Nephron (organoid): ENCODE results near the gene AEBP2.
"Not testable (repeated sequence)": the region's sequence is repeated elsewhere in the genome, so short reads cannot be mapped to it uniquely, and the experiment has no call there.

ENCODE experiments used
- H3K27ac Mint-ChIP-seq, 3 experiments: 2 replicates each; pipeline ENCODE4 v1.8.0; 2020; ENCODE audit warnings: mixed read lengths in 3 of 3, mild to moderate bottlenecking in 2 of 3, moderate library complexity in 1 of 3
- H3K27me3 Mint-ChIP-seq: 2 replicates; pipeline ENCODE4 v1.8.0; 2021; ENCODE audit warnings: low read depth, mild to moderate bottlenecking, moderate library complexity, mixed read lengths
- H3K36me3 Mint-ChIP-seq: 2 replicates; pipeline ENCODE4 v1.8.0; 2020; ENCODE audit warnings: low read depth, mixed read lengths
- H3K4me1 Mint-ChIP-seq: 2 replicates; pipeline ENCODE4 v1.8.0; 2020; ENCODE audit warnings: mixed read lengths
- H3K4me3 Mint-ChIP-seq, 3 experiments: 2 replicates each; pipeline ENCODE4 v1.8.0; 2020; ENCODE audit warnings: mild to moderate bottlenecking in 3 of 3, mixed read lengths in 3 of 3, moderate library complexity in 2 of 3
- H3K9me3 Mint-ChIP-seq: 2 replicates; pipeline ENCODE4 v1.8.0; 2020; ENCODE audit warnings: mixed read lengths
- CTCF ChIP-seq, 3 experiments: fragments of 200-600 bp; sonication (generic); IDR thresholded peaks; one replicate each; pipeline ENCODE4 v1.5.0; 2021; ENCODE audit warnings: antibody characterized with exemption in 3 of 3; ENCODE audit not compliant: unreplicated experiment in 3 of 3

AEBP2 gene

DNA sequence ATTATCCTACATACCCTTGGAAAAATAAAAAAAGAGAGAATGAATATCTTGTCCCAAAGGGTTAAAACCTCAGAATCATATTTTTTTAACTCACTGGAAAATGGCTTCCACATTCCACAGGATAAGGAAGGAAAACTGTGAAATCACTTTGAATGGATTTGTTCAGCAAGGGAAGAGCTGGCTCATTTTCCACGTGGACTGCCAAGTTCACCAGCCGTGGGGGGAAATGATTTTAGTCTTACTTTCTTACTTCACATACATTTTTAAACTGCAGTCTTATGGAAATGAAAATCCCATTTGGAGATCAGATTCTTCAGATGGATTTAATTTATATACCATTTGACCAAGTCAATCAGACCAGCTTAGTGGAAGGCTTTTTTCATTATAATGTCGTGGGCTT lies 29.9 kb upstream of the AEBP2 start:
- Mint-ChIP-seq H3K4me1 (peaks cover 36% of the 10 kb centered on the region), H3K9me3 (no peaks in the 10 kb centered on the region), H3K27me3 (no peaks in the 10 kb centered on the region), H3K36me3 (no peaks in the 10 kb centered on the region), H3K27ac (peak overlapping the region; percentile 77 to 91 (median 87)), H3K4me3 (peak overlapping the region in 1 of 3 experiments; percentile 3)
- no peak for TF ChIP-seq CTCF (IDR thresholded peaks at IDR 0.05; ENCODE audit: unreplicated experiment in 3 of 3)

DNA sequence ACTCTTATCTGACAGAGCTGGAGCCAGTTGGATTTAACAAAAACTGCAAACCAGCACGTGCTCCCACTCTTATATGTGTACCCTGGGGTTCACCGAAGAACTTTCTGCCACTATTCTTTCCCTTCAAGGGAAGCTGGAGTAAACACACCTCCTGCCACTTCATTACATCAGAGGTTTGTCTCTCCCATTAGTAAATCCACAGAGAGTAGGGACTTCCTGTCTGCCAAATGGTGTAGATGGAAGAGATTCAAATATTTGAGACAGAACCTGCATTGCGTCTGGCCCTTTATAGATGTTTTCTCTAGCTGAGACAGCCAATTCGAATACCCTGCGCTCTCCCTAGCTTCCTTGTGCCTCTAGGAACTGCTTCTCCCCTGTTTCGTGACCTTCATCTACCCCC lies 29.1 kb upstream of the AEBP2 start:
- Mint-ChIP-seq H3K9me3 (no peaks in the 10 kb centered on the region), H3K4me1 (peaks cover 36% of the 10 kb centered on the region), H3K27me3 (no peaks in the 10 kb centered on the region), H3K4me3 (peak overlapping the region in 1 of 3 experiments; percentile 6), H3K36me3 (no peaks in the 10 kb centered on the region), H3K27ac (peak overlapping the region; percentile 77 to 91 (median 87))
- TF ChIP-seq CTCF (IDR thresholded peaks at IDR 0.05; ENCODE audit: unreplicated experiment in 3 of 3): no peak

DNA sequence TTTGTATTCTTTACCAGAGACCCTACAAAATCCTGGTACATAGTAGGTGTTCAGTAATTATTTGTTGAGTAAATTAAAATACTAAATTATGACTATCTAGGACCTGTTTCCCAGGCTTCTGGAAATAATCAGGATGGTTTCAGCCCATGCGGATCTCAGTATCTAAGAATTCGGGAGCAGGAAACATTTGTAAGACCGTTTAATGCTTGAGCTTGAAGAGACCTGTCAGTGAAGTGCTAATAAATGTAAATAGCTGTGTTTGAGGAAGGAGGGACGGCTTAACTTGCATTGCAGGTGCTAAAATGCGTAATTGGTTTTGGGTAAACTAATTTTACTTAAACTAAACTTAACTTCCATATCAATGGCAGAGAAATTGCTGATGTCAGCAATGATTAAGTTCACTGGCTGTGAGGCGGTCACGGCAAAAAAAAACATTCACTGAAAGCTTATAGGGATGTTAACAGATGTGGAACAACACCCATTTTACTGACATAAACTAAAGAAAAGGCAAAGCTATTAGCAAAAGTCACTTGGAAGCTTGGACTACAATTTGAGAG lies 28.6 kb upstream of the AEBP2 start:
- H3K36me3 Mint-ChIP-seq: no peaks in the 10 kb centered on the region
- H3K27ac Mint-ChIP-seq: peak overlapping the region; percentile 77 to 91 (median 87)
- no peak overlapping the region for H3K4me3 Mint-ChIP-seq
- TF ChIP-seq CTCF (IDR thresholded peaks at IDR 0.05; ENCODE audit: unreplicated experiment in 3 of 3): no peak
- H3K4me1 Mint-ChIP-seq: peaks cover 36% of the 10 kb centered on the region
- H3K9me3 Mint-ChIP-seq: no peaks in the 10 kb centered on the region
- H3K27me3 Mint-ChIP-seq: no peaks in the 10 kb centered on the region

- no peaks in the 10 kb centered on the region for H3K9me3 Mint-ChIP-seq
- peaks cover 36% of the 10 kb centered on the region for H3K4me1 Mint-ChIP-seq
- H3K4me3 Mint-ChIP-seq: no peak overlapping the region
- peak overlapping the region; percentile 77 to 91 (median 87) for H3K27ac Mint-ChIP-seq
- H3K27me3 Mint-ChIP-seq: no peaks in the 10 kb centered on the region
- TF ChIP-seq CTCF (IDR thresholded peaks at IDR 0.05; ENCODE audit: unreplicated experiment in 3 of 3): no peak
- no peaks in the 10 kb centered on the region for H3K36me3 Mint-ChIP-seq
Observed at GRCh38 chr12:19411234-19412204, 27.8 kb upstream of the AEBP2 start.

DNA sequence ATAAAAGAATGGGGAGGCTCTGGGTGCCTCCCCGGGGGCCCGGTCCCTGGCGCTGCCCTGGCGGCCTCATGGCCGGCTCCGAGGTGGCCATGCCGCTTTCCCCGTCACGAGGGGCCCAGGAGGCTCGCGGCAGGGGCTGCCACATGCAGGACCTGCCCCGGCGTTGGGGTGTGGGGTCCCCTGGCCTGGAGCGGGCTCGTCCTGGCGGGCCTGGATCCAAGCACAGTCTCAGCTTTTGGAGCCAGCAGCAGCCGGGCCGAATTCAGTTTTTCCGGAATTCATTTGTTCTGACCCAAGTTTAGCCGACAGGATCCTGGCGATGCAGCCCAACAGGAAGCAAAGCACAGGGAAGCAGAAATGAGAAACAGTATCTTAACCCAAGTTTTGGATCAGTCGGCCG lies 26.4 kb upstream of the AEBP2 start:
- Mint-ChIP-seq H3K36me3 (no peaks in the 10 kb centered on the region), H3K27ac (peak overlapping the region in 2 of 3 experiments; percentile 49 to 53), H3K4me1 (peaks cover 35% of the 10 kb centered on the region), H3K27me3 (no peaks in the 10 kb centered on the region), H3K4me3 (no peak overlapping the region), H3K9me3 (no peaks in the 10 kb centered on the region)
- no peak for TF ChIP-seq CTCF (IDR thresholded peaks at IDR 0.05; ENCODE audit: unreplicated experiment in 3 of 3)

- not testable (repeated sequence) for H3K27me3 Mint-ChIP-seq, H3K27ac Mint-ChIP-seq, H3K9me3 Mint-ChIP-seq, H3K4me3 Mint-ChIP-seq, H3K36me3 Mint-ChIP-seq
- H3K4me1 Mint-ChIP-seq: peaks cover 30% of the 10 kb centered on the region
Observed at GRCh38 chr12:19413582-19413981, 25.7 kb upstream of the AEBP2 start.
